Measurements from ENCODE around the gene IL4.
A peak's percentile ranks its signal among the peaks of the same experiment; 100 is the strongest.
"Not testable (repeated sequence)": the region's sequence is repeated elsewhere in the genome, so short reads cannot be mapped to it uniquely, and the experiment has no call there.

Gene IL4

GRCh38 chr5:132674671-132675506 is 1.1 kb downstream of the IL4 start:
- DNase-seq (ENCODE audit: low read depth) = peak; percentile 93

- DNase-seq (ENCODE audit: low read depth) = no peak
These were observed 2.3 kb downstream of the IL4 start for GRCh38 chr5:132675936-132676689.

- peak; percentile 78 for DNase-seq (ENCODE audit: low read depth)
These were observed 3.4 kb downstream of the IL4 start for GRCh38 chr5:132677191-132677590.

- no peak for DNase-seq (ENCODE audit: low read depth)
These were observed 4.1 kb downstream of the IL4 start for GRCh38 chr5:132677682-132678400.

GRCh38 chr5:132678735-132679134 is 4.9 kb downstream of the IL4 start:
- no peak for DNase-seq (ENCODE audit: low read depth)

GRCh38 chr5:132679166-132679565 is 5.4 kb downstream of the IL4 start:
- DNase-seq (ENCODE audit: low read depth) = no peak

- no peak for DNase-seq (ENCODE audit: low read depth)
These were observed 6.1 kb downstream of the IL4 start for GRCh38 chr5:132679717-132680380.

- DNase-seq (ENCODE audit: low read depth) = no peak
These were observed 7.1 kb downstream of the IL4 start for GRCh38 chr5:132680780-132681475.

GRCh38 chr5:132681476-132681831 is 7.7 kb downstream of the IL4 start:
- no peak for DNase-seq (ENCODE audit: low read depth)

- DNase-seq (ENCODE audit: low read depth) = no peak
These were observed 8.2 kb downstream of the IL4 start for GRCh38 chr5:132681983-132682382.

GRCh38 chr5:132684491-132684890 is 10.7 kb downstream of the IL4 start:
- DNase-seq (ENCODE audit: low read depth) = no peak

GRCh38 chr5:132684922-132685720 is 11.3 kb downstream of the IL4 start:
- no peak for DNase-seq (ENCODE audit: low read depth)

- DNase-seq (ENCODE audit: low read depth) = no peak
These were observed 12.4 kb downstream of the IL4 start for GRCh38 chr5:132686193-132686592.

- DNase-seq (ENCODE audit: low read depth) = no peak
These were observed 14.2 kb downstream of the IL4 start for GRCh38 chr5:132687995-132688394.

- DNase-seq (ENCODE audit: low read depth) = no peak
These were observed 14.9 kb downstream of the IL4 start for GRCh38 chr5:132688536-132689339.

GRCh38 chr5:132689513-132689912 is 15.7 kb downstream of the IL4 start:
- DNase-seq (ENCODE audit: low read depth) = no peak

GRCh38 chr5:132690156-132690555 is 16.4 kb downstream of the IL4 start:
- no peak for DNase-seq (ENCODE audit: low read depth)

- not testable (repeated sequence) for DNase-seq (ENCODE audit: low read depth)
These were observed 18.2 kb downstream of the IL4 start for GRCh38 chr5:132691755-132692631.

GRCh38 chr5:132692632-132692967 is 18.8 kb downstream of the IL4 start:
- DNase-seq (ENCODE audit: low read depth) = no peak
